Mesendoderm (in vitro differentiated cells): ENCODE measurements around the gene FKBP9. TPM values are rescaled to one million over a fixed set of nuclear protein-coding genes. Genes with fewer than 3 reads are reported as not detected.

Experiments
- DNase-seq: peaks from one replicate; pipeline ENCODE4 v3.0.0; 2013
- H2AK5ac ChIP-seq: 2 replicates; pipeline ENCODE4 v1.6.1; 2013; ENCODE audit warnings: low read length, inconsistent platforms
- H2BK120ac ChIP-seq: 2 replicates; pipeline ENCODE4 v1.6.1; 2013; ENCODE audit warnings: low read depth, mild to moderate bottlenecking, low read length, moderate library complexity, mixed read lengths
- H2BK15ac ChIP-seq: replicated peaks from 2 replicates; pipeline ENCODE4 v1.6.1; 2013; ENCODE audit warnings: low read depth, mild to moderate bottlenecking, moderate library complexity
- H2BK5ac ChIP-seq: 2 replicates; pipeline ENCODE4 v1.6.1; 2013; ENCODE audit warnings: low read length, inconsistent platforms
- H3K18ac ChIP-seq: 2 replicates; pipeline ENCODE4 v1.6.1; 2013; ENCODE audit warnings: mild to moderate bottlenecking, low read length, mixed read lengths
- H3K23ac ChIP-seq: one replicate; pipeline ENCODE4 v1.6.1; 2013; ENCODE audit warnings: low read length
- H3K27ac ChIP-seq: 2 replicates; pipeline ENCODE4 v1.5.1; 2013; ENCODE audit warnings: low read depth, mild to moderate bottlenecking, inconsistent platforms, low read length, moderate library complexity
- H3K27me3 ChIP-seq: 2 replicates; pipeline ENCODE4 v1.6.1; 2013; ENCODE audit warnings: low read length, control low read depth, mild to moderate bottlenecking, inconsistent platforms; ENCODE audit not compliant: insufficient read depth, poor library complexity
- H3K36me3 ChIP-seq: 2 replicates; pipeline ENCODE4 v1.6.1; 2013; ENCODE audit warnings: low read length, inconsistent platforms; ENCODE audit not compliant: control insufficient read depth, insufficient read depth
- H3K4ac ChIP-seq: one replicate; pipeline ENCODE4 v1.6.1; 2013; ENCODE audit warnings: low read depth, mild to moderate bottlenecking, low read length, moderate library complexity
- H3K4me1 ChIP-seq: 2 replicates; pipeline ENCODE4 v1.6.1; 2013; ENCODE audit warnings: low read depth, low read length, inconsistent platforms; ENCODE audit not compliant: control insufficient read depth
- H3K4me2 ChIP-seq: 2 replicates; pipeline ENCODE4 v1.6.1; 2013; ENCODE audit warnings: low read length
- H3K4me3 ChIP-seq: 2 replicates; pipeline ENCODE4 v1.5.1; 2013; ENCODE audit warnings: mild to moderate bottlenecking, low read length
- H3K56ac ChIP-seq: one replicate; pipeline ENCODE4 v1.6.1; 2013; ENCODE audit warnings: low read length
- H3K79me1 ChIP-seq: 2 replicates; pipeline ENCODE4 v1.6.1; 2013; ENCODE audit warnings: low read length, inconsistent platforms
- H3K79me2 ChIP-seq: 2 replicates; pipeline ENCODE4 v1.6.1; 2013; ENCODE audit warnings: mild to moderate bottlenecking, low read length; ENCODE audit not compliant: control insufficient read depth, insufficient read depth
- H3K9ac ChIP-seq: 2 replicates; pipeline ENCODE4 v1.6.1; 2013; ENCODE audit warnings: low read length, inconsistent platforms
- H4K5ac ChIP-seq: one replicate; pipeline ENCODE4 v1.6.1; 2013; ENCODE audit warnings: low read length
- H4K8ac ChIP-seq: one replicate; pipeline ENCODE4 v1.6.1; 2013; ENCODE audit warnings: low read depth, mild to moderate bottlenecking, control low read depth, low read length, moderate library complexity
- WGBS: extraction: QIAGEN DNeasy Blood & Tissue Kit; methylation state at CpG from one replicate; pipeline ENCODE4 v1.1.7; 2013; ENCODE audit warnings: low lambda C conversion rate, missing lambda C conversion rate; ENCODE audit not compliant: insufficient coverage; ENCODE audit errors: extremely low coverage; 5-methylcytosine and 5-hydroxymethylcytosine counted together
- polyA plus RNA-seq, 2 experiments: library from polyadenylated mRNA; stranded (reverse); fragments of 200-250 nt; gene quantifications; one replicate each; pipeline ENCODE4 v1.2.3, GENCODE V29; 2013

Gene FKBP9
- 7.8 TPM for polyA plus RNA-seq (2013, experiment 1 of 2)
- polyA plus RNA-seq (2013, experiment 2 of 2) = 7.1 TPM

DNA sequence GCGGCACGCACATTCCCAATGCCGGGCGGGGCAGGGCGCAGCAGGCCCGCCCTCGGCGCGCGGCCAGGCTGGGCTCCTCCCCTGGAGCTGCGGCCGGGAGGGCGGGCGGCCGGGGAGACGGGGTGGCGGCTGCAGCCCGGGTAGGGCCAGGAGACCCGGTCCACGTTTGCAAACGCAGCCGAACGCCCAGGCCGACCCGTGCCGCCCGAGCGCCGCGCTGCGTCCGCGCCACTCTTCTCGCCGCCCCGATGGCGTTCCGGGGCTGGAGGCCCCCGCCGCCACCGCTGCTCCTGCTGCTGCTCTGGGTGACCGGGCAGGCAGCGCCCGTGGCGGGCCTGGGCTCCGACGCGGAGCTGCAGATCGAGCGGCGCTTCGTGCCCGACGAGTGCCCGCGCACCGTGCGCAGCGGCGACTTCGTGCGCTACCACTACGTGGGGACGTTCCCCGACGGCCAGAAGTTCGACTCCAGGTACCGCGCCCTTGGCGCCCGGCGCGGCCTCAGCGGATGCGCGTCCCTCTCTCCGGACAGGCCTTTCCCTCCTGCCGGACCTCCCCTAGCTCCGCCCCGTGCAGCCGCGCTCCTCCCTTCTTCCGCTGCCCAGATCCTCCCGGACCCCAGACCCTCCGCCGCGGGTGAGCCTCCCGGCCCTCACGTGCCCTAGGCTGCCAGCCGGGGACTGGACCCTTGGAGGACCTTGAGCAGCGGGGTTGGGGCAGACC lies at the start of gene FKBP9:
TSS of gene FKBP9 (plus strand) at position 115 of the 720 bp plus-strand sequence. CDS start at position 249, 134 bp downstream.
- H2BK5ac ChIP-seq = no peak within 1 kb of the TSS
- H3K23ac ChIP-seq = peak within 1 kb of the TSS; percentile 73
- H2BK120ac ChIP-seq = no peak within 1 kb of the TSS
- H3K27me3 ChIP-seq = no peaks in the 10 kb centered on the region
- H3K79me2 ChIP-seq = no peaks in the 10 kb centered on the region
- H3K9ac ChIP-seq = peak within 1 kb of the TSS; percentile 94
- DNase-seq = peak; percentile 90
- no peak within 1 kb of the TSS for H2BK15ac ChIP-seq
- no peaks in the 10 kb centered on the region for H3K4me1 ChIP-seq
- no peak within 1 kb of the TSS for H4K8ac ChIP-seq
- H3K4me3 ChIP-seq = peak within 1 kb of the TSS; percentile 73
- no peaks in the 10 kb centered on the region for H3K36me3 ChIP-seq
- H3K4me2 ChIP-seq = peak within 1 kb of the TSS; percentile 96
- H3K27ac ChIP-seq = peak within 1 kb of the TSS; percentile 63
- H3K4ac ChIP-seq = peak within 1 kb of the TSS; percentile 60
- no CpG with 5 or more reads among the region's 91 CpGs for WGBS
- peak within 1 kb of the TSS; percentile 99 for H3K56ac ChIP-seq
- H2AK5ac ChIP-seq = no peak within 1 kb of the TSS
- H3K18ac ChIP-seq = peak within 1 kb of the TSS; percentile 53
- H4K5ac ChIP-seq = no peak within 1 kb of the TSS
- H3K79me1 ChIP-seq = no peaks in the 10 kb centered on the region

DNA sequence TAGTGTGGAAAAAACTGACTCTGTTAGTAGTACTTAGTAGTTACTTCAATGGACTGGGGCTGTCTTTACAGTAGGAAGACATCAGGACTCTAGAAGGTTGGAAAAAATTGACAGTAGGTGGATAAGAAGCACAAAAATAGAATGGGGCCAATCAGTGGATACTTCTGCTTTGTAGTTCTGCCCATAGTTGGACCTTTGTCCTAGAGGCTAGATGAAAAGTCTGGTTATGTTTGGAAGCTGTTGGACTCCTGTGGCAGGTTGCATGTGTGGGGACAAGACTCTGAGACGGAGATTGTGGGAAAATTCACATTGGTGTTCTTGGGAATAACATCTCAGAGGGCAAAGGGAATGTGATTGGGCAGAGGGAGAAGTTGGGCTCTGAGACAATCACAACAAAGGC lies 47.0 kb upstream of the FKBP9 start:
- Histone ChIP-seq H3K4me3 (no peak overlapping the region), H3K18ac (no peak overlapping the region), H4K5ac (no peak overlapping the region), H3K79me2 (no peaks in the 10 kb centered on the region), H3K36me3 (no peaks in the 10 kb centered on the region), H3K9ac (no peak overlapping the region), H3K4me2 (no peak overlapping the region), H2BK120ac (no peak overlapping the region), H3K4ac (no peak overlapping the region), H3K4me1 (no peaks in the 10 kb centered on the region), H3K56ac (no peak overlapping the region), H2BK15ac (no peak overlapping the region), H3K23ac (no peak overlapping the region), H4K8ac (no peak overlapping the region), H2BK5ac (no peak overlapping the region), H3K27me3 (no peaks in the 10 kb centered on the region), H2AK5ac (no peak overlapping the region), H3K27ac (no peak overlapping the region), H3K79me1 (no peaks in the 10 kb centered on the region)
- no CpG with 5 or more reads among the region's 1 CpG for WGBS
- no peak for DNase-seq

DNA sequence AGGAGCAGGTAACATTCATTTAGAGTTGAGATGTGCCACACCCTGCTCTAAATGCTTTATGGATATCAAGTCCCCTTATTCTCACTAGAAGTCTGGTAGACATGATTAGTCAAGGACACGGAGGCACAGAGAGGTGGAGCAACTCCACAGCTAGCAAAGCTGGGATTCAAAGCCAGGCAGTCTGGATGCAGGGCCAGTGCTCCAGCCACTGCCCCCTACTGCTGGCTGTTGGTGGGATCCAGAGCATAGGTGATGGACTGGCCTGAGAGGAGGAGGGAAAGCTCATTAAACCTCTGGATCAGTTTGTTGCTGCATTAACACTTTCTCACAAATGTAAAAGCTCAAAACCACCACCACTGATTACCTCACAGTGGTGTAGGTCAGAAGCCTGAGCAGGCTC lies 43.1 kb upstream of the FKBP9 start:
- Histone ChIP-seq H3K23ac (no peak overlapping the region), H3K27ac (no peak overlapping the region), H3K79me2 (no peaks in the 10 kb centered on the region), H2AK5ac (no peak overlapping the region), H3K36me3 (peaks cover 3% of the 10 kb centered on the region), H4K8ac (no peak overlapping the region), H3K4ac (no peak overlapping the region), H3K56ac (no peak overlapping the region), H2BK15ac (no peak overlapping the region), H3K18ac (no peak overlapping the region), H3K4me2 (no peak overlapping the region), H3K4me3 (no peak overlapping the region), H3K79me1 (no peaks in the 10 kb centered on the region), H4K5ac (no peak overlapping the region), H2BK120ac (no peak overlapping the region), H3K9ac (no peak overlapping the region), H3K4me1 (no peaks in the 10 kb centered on the region), H2BK5ac (no peak overlapping the region), H3K27me3 (no peaks in the 10 kb centered on the region)
- DNase-seq = no peak
- WGBS = no CpG with 5 or more reads among the region's 1 CpG

GRCh38 chr7:32915041-32915536 lies 42.2 kb upstream of the FKBP9 start:
- H2BK5ac ChIP-seq = no peak overlapping the region
- H4K8ac ChIP-seq = no peak overlapping the region
- H3K79me1 ChIP-seq = no peaks in the 10 kb centered on the region
- no peak overlapping the region for H3K4me3 ChIP-seq
- no peak overlapping the region for H3K56ac ChIP-seq
- no peak overlapping the region for H3K4me2 ChIP-seq
- H3K18ac ChIP-seq = no peak overlapping the region
- DNase-seq = no peak
- no peak overlapping the region for H2AK5ac ChIP-seq
- no peaks in the 10 kb centered on the region for H3K4me1 ChIP-seq
- no peaks in the 10 kb centered on the region for H3K27me3 ChIP-seq
- no peak overlapping the region for H2BK15ac ChIP-seq
- peaks cover 3% of the 10 kb centered on the region for H3K36me3 ChIP-seq
- H3K27ac ChIP-seq = no peak overlapping the region
- no peak overlapping the region for H3K4ac ChIP-seq
- H3K9ac ChIP-seq = no peak overlapping the region
- no CpG with 5 or more reads among the region's 5 CpGs for WGBS
- H3K23ac ChIP-seq = no peak overlapping the region
- H3K79me2 ChIP-seq = no peaks in the 10 kb centered on the region
- no peak overlapping the region for H4K5ac ChIP-seq
- no peak overlapping the region for H2BK120ac ChIP-seq

DNA sequence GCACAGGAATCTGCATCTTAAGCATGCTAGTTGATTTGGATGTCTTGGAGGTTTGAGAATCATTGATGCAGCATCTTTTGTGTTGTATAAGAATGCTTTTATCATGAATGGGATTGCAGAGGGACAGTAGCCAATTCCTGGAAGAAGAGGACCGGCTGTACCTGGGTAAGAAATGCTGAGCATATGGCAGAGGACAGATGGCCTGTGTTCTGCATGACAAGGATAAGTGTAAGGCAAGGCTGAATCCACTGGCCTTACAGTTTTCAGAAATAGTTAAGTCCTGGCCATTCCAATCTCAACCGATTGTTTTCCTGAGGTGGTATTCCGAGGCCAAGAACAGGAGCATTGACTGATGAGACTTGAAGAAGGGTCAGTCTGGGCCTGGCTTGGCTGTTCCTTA lies 41.2 kb upstream of the FKBP9 start:
- no peaks in the 10 kb centered on the region for H3K79me2 ChIP-seq
- DNase-seq = no peak
- no peak overlapping the region for H3K56ac ChIP-seq
- no peaks in the 10 kb centered on the region for H3K27me3 ChIP-seq
- H2BK5ac ChIP-seq = no peak overlapping the region
- H3K23ac ChIP-seq = no peak overlapping the region
- no peak overlapping the region for H3K4ac ChIP-seq
- H4K8ac ChIP-seq = no peak overlapping the region
- no peak overlapping the region for H3K18ac ChIP-seq
- H2BK15ac ChIP-seq = no peak overlapping the region
- no peak overlapping the region for H4K5ac ChIP-seq
- no peak overlapping the region for H3K9ac ChIP-seq
- no peak overlapping the region for H3K4me3 ChIP-seq
- H3K27ac ChIP-seq = no peak overlapping the region
- no peaks in the 10 kb centered on the region for H3K79me1 ChIP-seq
- H2AK5ac ChIP-seq = no peak overlapping the region
- peaks cover 3% of the 10 kb centered on the region for H3K36me3 ChIP-seq
- no peaks in the 10 kb centered on the region for H3K4me1 ChIP-seq
- no peak overlapping the region for H3K4me2 ChIP-seq
- no CpG with 5 or more reads among the region's 3 CpGs for WGBS
- H2BK120ac ChIP-seq = no peak overlapping the region
